ENCODE results near the gene DHRS3. TPM values are rescaled to one million over a fixed set of nuclear protein-coding genes. Genes with fewer than 3 reads are reported as not detected.

Gene DHRS3
- polyA plus RNA-seq, 1 of the 3 experiments (the other 2 are of a cell fraction), result 44.8 TPM

DNA sequence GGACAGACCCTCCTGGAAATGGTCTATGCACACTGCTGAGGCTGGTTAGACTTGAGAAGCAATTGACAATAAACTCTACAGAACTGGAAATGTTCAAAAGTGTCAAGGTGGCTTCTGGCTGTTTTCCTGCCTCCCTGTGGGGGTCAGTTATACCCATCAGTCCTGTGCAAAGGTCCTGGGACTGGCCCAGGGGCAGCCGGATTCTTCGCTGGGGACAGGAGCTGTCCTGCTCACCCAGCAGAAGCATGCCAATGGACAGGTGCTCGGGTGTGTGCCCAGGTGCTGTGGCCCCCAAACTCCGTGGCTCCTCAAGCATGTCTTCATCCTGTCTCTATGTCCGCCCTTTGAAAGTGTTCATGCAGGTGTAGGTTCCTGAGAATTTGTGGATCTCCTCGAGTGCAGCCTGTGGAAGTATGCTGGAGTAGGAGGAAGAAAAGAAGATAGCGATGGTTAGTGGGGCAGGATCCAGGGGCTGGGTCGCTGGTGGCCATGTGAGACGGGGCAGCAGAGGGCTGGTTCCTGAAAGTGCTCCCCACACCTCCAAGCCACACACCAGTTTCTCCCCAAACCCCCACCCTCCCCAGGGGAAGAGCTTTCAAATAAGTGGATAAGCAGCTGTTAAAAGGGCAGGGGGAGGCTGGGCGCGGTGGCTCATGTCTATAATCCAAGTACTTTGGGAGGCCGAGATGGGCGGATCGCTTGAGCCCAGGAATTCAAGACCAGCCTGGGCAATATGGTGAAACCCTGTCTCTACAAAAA is 49.8 kb downstream of the DHRS3 start:
- H3K9me3 ChIP-seq, result no peaks in the 10 kb centered on the region
- H3K4me1 ChIP-seq (ENCODE audit: control insufficient read depth in 1 of 2, insufficient read depth in 2 of 2, low read depth in 1 of 2, low read length in 1 of 2), result peaks cover 0 to 5% of the 10 kb centered on the region in 2 experiments; a peak in 1 of 4 replicates
- ChIA-PET CTCF (no interaction called here), POLR2A (no interaction called here)
- H3F3A ChIP-seq (replicated peaks; ENCODE audit: insufficient read depth), result no peaks in the 10 kb centered on the region
- H4K20me1 ChIP-seq (ENCODE audit: insufficient read depth), result no peaks in the 10 kb centered on the region
- DNase-seq, result no peak
- no peak overlapping the region for H3K4me2 ChIP-seq
- TF ChIP-seq GABPA (IDR thresholded peaks at IDR 0.05; ENCODE audit: low read depth) (no peak), RAD21 (IDR thresholded peaks at IDR 0.05; ENCODE audit: low read length) (no peak), NFIC (IDR thresholded peaks at IDR 0.05; ENCODE audit: borderline replicate concordance) (no peak), MEF2A (IDR thresholded peaks at IDR 0.05; ENCODE audit: borderline replicate concordance, low read depth) (no peak), YY1 (IDR thresholded peaks at IDR 0.05; ENCODE audit: low read depth) (no peak)
- TF ChIP-seq, protein P1, sequence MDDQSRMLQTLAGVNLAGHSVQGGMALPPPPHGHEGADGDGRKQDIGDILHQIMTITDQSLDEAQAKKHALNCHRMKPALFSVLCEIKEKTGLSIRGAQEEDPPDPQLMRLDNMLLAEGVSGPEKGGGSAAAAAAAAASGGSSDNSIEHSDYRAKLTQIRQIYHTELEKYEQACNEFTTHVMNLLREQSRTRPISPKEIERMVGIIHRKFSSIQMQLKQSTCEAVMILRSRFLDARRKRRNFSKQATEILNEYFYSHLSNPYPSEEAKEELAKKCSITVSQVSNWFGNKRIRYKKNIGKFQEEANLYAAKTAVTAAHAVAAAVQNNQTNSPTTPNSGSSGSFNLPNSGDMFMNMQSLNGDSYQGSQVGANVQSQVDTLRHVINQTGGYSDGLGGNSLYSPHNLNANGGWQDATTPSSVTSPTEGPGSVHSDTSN (IDR thresholded peaks at IDR 0.05), result no peak
- H3K4me3 ChIP-seq (ENCODE audit: low read depth in 2 of 2, low read length in 1 of 2), result no peak overlapping the region
- no peak overlapping the region for H2AFZ ChIP-seq (ENCODE audit: low read depth)
- 95% methylated on average over 12 of the region's 14 CpGs for WGBS (ENCODE audit: low lambda C conversion rate)
- no peaks in the 10 kb centered on the region for H3K27me3 ChIP-seq (ENCODE audit: insufficient read depth)
- peaks cover 0 to 25% of the 10 kb centered on the region in 2 experiments for H3K36me3 ChIP-seq (replicated peaks in 1 of 2; ENCODE audit: control insufficient read depth in 1 of 2, insufficient read depth in 2 of 2, low read length in 1 of 2)
- no peaks in the 10 kb centered on the region for H3K79me2 ChIP-seq (ENCODE audit: insufficient read depth)
- no peak overlapping the region for H3K27ac ChIP-seq (ENCODE audit: low read depth in 2 of 2, low read length in 1 of 2)
- H3K9ac ChIP-seq, result no peak overlapping the region
- H3K9me2 ChIP-seq, result no peaks in the 10 kb centered on the region

DNA sequence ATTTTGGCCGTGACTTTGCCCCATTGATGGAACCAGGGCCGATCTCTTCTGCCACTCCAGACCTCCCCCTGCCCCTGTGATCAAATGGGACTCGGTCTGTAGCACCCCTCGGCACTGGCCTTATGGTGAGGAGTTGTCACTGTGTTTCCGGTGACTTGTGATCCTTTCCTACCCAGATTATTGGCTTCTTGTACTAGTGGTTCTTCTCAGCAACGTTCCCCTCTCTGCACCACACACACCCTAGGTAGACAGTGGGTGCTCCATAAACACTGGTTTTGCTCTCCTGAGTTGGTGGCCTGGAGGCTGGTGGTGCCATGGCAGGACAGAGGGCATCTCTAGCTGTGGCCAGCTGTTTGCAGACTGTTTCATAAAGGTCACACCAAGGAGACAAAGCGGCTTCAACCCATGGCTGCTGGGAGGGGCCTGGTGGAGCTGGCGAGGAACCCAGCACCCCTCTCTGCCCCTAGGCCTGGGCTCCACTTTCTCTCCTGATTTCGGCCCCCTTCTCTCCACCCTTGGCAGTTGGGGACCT is 50.7 kb downstream of the DHRS3 start:
- H3K9me3 ChIP-seq, result no peaks in the 10 kb centered on the region
- H3F3A ChIP-seq (replicated peaks; ENCODE audit: insufficient read depth), result no peaks in the 10 kb centered on the region
- H3K9ac ChIP-seq, result no peak overlapping the region
- TF ChIP-seq RCOR1 (IDR thresholded peaks at IDR 0.05; ENCODE audit: low read length) (no peak), SMC3 (IDR thresholded peaks at IDR 0.05; ENCODE audit: low read depth, low read length) (no peak), GATA2 (CRISPR knock-in tag; IDR thresholded peaks at IDR 0.05) (no peak), MEF2A (IDR thresholded peaks at IDR 0.05; ENCODE audit: borderline replicate concordance, low read depth) (no peak), ELF1 (IDR thresholded peaks at IDR 0.05) (no peak), JUND (IDR thresholded peaks at IDR 0.05) (no peak), YY1 (IDR thresholded peaks at IDR 0.05; ENCODE audit: low read depth) (no peak), RAD21 (IDR thresholded peaks at IDR 0.05; ENCODE audit: low read length) (no peak), FOXJ3 (CRISPR knock-in tag; IDR thresholded peaks at IDR 0.05) (no peak), TEAD4 (IDR thresholded peaks at IDR 0.05; ENCODE audit: borderline replicate concordance, insufficient read depth) (no peak), FOSL2 (IDR thresholded peaks at IDR 0.05; ENCODE audit: borderline replicate concordance, low read depth) (no peak), NRF1 (IDR thresholded peaks at IDR 0.05; ENCODE audit: low read depth, low read length) (no peak), RFX5 (IDR thresholded peaks at IDR 0.05; ENCODE audit: low read length) (no peak), CHD2 (IDR thresholded peaks at IDR 0.05; ENCODE audit: low read length, partially characterized antibody) (no peak), SIN3A (IDR thresholded peaks at IDR 0.05; ENCODE audit: borderline replicate concordance, low read depth, low read length) (no peak), POLR2AphosphoS5 (IDR thresholded peaks at IDR 0.05; ENCODE audit: low read depth, low read length) (no peak)
- TF ChIP-seq, protein P1 (IDR thresholded peaks at IDR 0.05), result no peak
- TF ChIP-seq, protein P2, sequence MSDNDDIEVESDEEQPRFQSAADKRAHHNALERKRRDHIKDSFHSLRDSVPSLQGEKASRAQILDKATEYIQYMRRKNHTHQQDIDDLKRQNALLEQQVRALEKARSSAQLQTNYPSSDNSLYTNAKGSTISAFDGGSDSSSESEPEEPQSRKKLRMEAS (IDR thresholded peaks at IDR 0.05; ENCODE audit: low read depth), result no peak
- TF ChIP-seq, protein P3, sequence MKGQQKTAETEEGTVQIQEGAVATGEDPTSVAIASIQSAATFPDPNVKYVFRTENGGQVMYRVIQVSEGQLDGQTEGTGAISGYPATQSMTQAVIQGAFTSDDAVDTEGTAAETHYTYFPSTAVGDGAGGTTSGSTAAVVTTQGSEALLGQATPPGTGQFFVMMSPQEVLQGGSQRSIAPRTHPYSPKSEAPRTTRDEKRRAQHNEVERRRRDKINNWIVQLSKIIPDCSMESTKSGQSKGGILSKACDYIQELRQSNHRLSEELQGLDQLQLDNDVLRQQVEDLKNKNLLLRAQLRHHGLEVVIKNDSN (IDR thresholded peaks at IDR 0.05; ENCODE audit: borderline replicate concordance, low read depth), result no peak
- H3K27ac ChIP-seq (ENCODE audit: low read depth in 2 of 2, low read length in 1 of 2), result no peak overlapping the region
- no peaks in the 10 kb centered on the region for H3K27me3 ChIP-seq (ENCODE audit: insufficient read depth)
- no peaks in the 10 kb centered on the region for H3K79me2 ChIP-seq (ENCODE audit: insufficient read depth)
- H3K36me3 ChIP-seq (replicated peaks in 1 of 2; ENCODE audit: control insufficient read depth in 1 of 2, insufficient read depth in 2 of 2, low read length in 1 of 2), result peaks cover 0 to 21% of the 10 kb centered on the region in 2 experiments
- WGBS (ENCODE audit: low lambda C conversion rate), result 91% methylated on average over 6 of the region's 9 CpGs
- ChIA-PET CTCF (no interaction called here), POLR2A (no interaction called here)
- no peaks in the 10 kb centered on the region for H3K9me2 ChIP-seq
- H4K20me1 ChIP-seq (ENCODE audit: insufficient read depth), result no peaks in the 10 kb centered on the region
- no peak overlapping the region for H3K4me2 ChIP-seq
- no peak overlapping the region for H3K4me3 ChIP-seq (ENCODE audit: low read depth in 2 of 2, low read length in 1 of 2)
- DNase-seq, result no peak
- peaks cover 0 to 5% of the 10 kb centered on the region in 2 experiments; a peak in 1 of 4 replicates for H3K4me1 ChIP-seq (ENCODE audit: control insufficient read depth in 1 of 2, insufficient read depth in 2 of 2, low read depth in 1 of 2, low read length in 1 of 2)
- H2AFZ ChIP-seq (ENCODE audit: low read depth), result no peak overlapping the region
